HepG2 (cell line): ENCODE results near the gene GRAMD1A. TPM values are rescaled to one million over a fixed set of nuclear protein-coding genes. Genes with fewer than 3 reads are reported as not detected.

Source experiments
- ATF6 ChIP-seq: sonication (generic); formaldehyde crosslinking; conservative IDR thresholded peaks from 2 replicates; pipeline ENCODE4 v1.4.0; 2020; ENCODE audit warnings: missing genetic modification reagents
- BCLAF1 ChIP-seq: fragments of 450-650 bp; IDR thresholded peaks from 2 replicates; pipeline ENCODE4 v1.6.1; 2017; ENCODE audit warnings: mild to moderate bottlenecking
- BRCA1 ChIP-seq: sonication (generic); formaldehyde crosslinking; IDR thresholded peaks from 2 replicates; pipeline ENCODE4 v1.4.0; 2020; ENCODE audit warnings: missing genetic modification reagents
- CBX1 ChIP-seq: IDR thresholded peaks from one replicate; pipeline ENCODE4 v1.6.1; 2016; ENCODE audit warnings: antibody characterized with exemption, low read depth
- CREB1 ChIP-seq, 2 experiments: fragments of 450-650 bp in 1 of 2; IDR thresholded peaks; 2 replicates each; pipeline ENCODE4 v1.6.1; 2016 to 2017; ENCODE audit warnings: control low read depth in 1 of 2, mild to moderate bottlenecking in 1 of 2, missing compliant biosample characterization in 1 of 2, missing genetic modification characterization in 1 of 2
- FOXK2 ChIP-seq: fragments of 450-650 bp; IDR thresholded peaks from 2 replicates; pipeline ENCODE4 v1.6.1; 2016
- HDAC1 ChIP-seq: sonication (generic); formaldehyde crosslinking; IDR thresholded peaks from 2 replicates; pipeline ENCODE4 v1.5.1; 2020; ENCODE audit warnings: mild to moderate bottlenecking, missing genetic modification reagents
- KAT2B ChIP-seq: fragments of 150-350 bp; IDR thresholded peaks from 2 replicates; pipeline ENCODE4 v1.6.1; 2014; ENCODE audit warnings: low read depth, low read length, borderline replicate concordance
- MIXL1 ChIP-seq: IDR thresholded peaks from 2 replicates; pipeline ENCODE4 v1.6.1; 2016
- NFYC ChIP-seq: IDR thresholded peaks from 2 replicates; pipeline ENCODE4 v1.6.1; 2016; ENCODE audit warnings: missing genetic modification reagents, missing compliant biosample characterization
- SKIL ChIP-seq: sonication (generic); formaldehyde crosslinking; IDR thresholded peaks from 2 replicates; pipeline ENCODE4 v1.8.0; 2022; ENCODE audit warnings: missing genetic modification reagents, mild to moderate bottlenecking, moderate library complexity, borderline replicate concordance
- SRSF4 ChIP-seq: fragments of 200-400 bp; formaldehyde crosslinking; IDR thresholded peaks from one replicate; pipeline ENCODE4 v1.6.1; 2018; ENCODE audit warnings: mild to moderate bottlenecking, low read depth, low read length, moderate library complexity; ENCODE audit not compliant: poor library complexity, severe bottlenecking
- SSRP1 ChIP-seq: IDR thresholded peaks from 2 replicates; pipeline ENCODE4 v1.6.1; 2016; ENCODE audit warnings: control low read depth
- ZFP1 ChIP-seq: IDR thresholded peaks from 2 replicates; pipeline ENCODE4 v1.6.1; 2016
- ZFP36L2 ChIP-seq: sonication (generic); formaldehyde crosslinking; IDR thresholded peaks from 2 replicates; pipeline ENCODE4 v1.4.0; 2020; ENCODE audit warnings: missing genetic modification reagents
- ZNF136 ChIP-seq: sonication (generic); formaldehyde crosslinking; IDR thresholded peaks from 2 replicates; pipeline ENCODE4 v1.8.1; 2022; ENCODE audit warnings: low read depth, mild to moderate bottlenecking, moderate library complexity, missing genetic modification reagents
- ZNF24 ChIP-seq: fragments of 450-650 bp; IDR thresholded peaks from 2 replicates; pipeline ENCODE4 v1.6.1; 2017; ENCODE audit warnings: antibody characterized with exemption, mild to moderate bottlenecking
- ZNF496 ChIP-seq: sonication (generic); formaldehyde crosslinking; IDR thresholded peaks from 2 replicates; pipeline ENCODE4 v1.8.1; 2023; ENCODE audit warnings: mild to moderate bottlenecking, moderate library complexity, missing genetic modification reagents; ENCODE audit not compliant: insufficient replicate concordance
- ZNF619 ChIP-seq: sonication (generic); formaldehyde crosslinking; IDR thresholded peaks from 2 replicates; pipeline ENCODE4 v1.4.0; 2020; ENCODE audit warnings: mild to moderate bottlenecking, missing genetic modification reagents
- ZNF740 ChIP-seq: sonication (generic); formaldehyde crosslinking; IDR thresholded peaks from 2 replicates; pipeline ENCODE4 v1.4.0; 2020; ENCODE audit warnings: missing genetic modification reagents
- polyA plus RNA-seq, 8 experiments: library from polyadenylated mRNA; depleted of rRNA in 3 of 8; stranded (reverse) in 7 of 8; unstranded in 1 of 8; fragments of >200 nt; fragmentation: Illumina TruSeq in 4 of 8; extraction: Trizol in 4 of 8; gene quantifications; 2 replicates each; pipeline versions ENCODE4 v1.2.1 to v1.2.3, GENCODE V29; 2011 to 2016; ENCODE audit warnings: low read depth in 4 of 8, missing spikeins in 1 of 8, mixed read lengths in 1 of 8; ENCODE audit not compliant: insufficient read depth in 1 of 8
- total RNA-seq, 5 experiments: library from RNA; depleted of rRNA; stranded (reverse); fragments of >200 nt; fragmentation: Illumina TruSeq; extraction: Trizol; gene quantifications; 2 replicates each; pipeline ENCODE4 v1.2.3, GENCODE V29; 2016; ENCODE audit warnings: low read depth in 1 of 5
- TF ChIP-seq, protein P1 (sequence below): sonication (generic); formaldehyde crosslinking; IDR thresholded peaks from 2 replicates; pipeline ENCODE4 v1.5.0; 2020; ENCODE audit warnings: missing genetic modification reagents, mild to moderate bottlenecking, borderline replicate concordance
- TF ChIP-seq, protein P2 (sequence below): IDR thresholded peaks from 2 replicates; pipeline ENCODE4 v1.6.1; 2016; ENCODE audit warnings: mild to moderate bottlenecking, missing biosample characterization, missing genetic modification reagents

Gene GRAMD1A
- total and polyA plus RNA-seq, 2 of the 13 experiments (the other 11 are each of a cell fraction or from before 2014, with no cell fraction given) = 14.7 to 181 TPM

DNA sequence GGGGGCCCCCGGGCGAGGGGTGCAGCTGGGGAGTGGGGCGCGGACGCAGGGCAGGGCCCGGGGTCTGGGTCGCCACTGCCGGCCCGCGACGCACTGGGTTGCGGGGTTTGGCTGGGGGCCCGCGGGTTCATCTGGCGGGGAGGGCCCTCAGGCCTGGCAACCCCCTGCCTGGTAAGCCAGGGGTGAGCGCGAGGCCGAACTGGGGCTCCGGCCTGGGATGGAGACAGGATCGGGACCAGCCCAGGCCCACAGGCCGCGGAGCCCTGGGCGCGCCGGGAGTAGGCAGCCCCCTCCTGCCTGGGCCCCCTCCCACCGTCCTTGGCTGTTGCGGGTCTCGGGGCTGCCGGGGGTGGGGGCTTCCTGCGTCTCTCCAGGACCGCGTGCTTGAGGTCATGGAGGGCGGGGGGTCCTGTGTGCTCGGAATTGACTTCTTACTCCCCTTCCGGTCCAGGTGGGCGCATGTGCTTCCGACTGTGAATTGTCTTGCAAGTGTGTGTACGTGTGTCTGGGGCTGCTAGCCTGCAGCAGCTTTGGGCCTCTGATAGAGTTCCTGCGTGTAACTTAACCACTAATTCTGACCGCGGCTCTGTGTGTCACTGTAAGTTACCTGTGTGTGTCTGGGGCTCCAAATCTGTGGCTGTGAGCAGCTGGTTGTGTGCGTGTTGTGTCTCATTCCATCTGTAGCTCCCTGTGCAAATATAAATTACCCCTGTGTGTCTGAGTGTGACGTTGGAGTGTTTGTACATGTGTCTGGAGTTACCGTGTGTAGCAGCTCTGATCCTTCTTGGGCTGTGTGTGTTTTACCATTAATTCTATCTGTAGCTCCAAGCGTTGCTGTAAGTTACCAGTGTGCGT is 751 bp downstream of the GRAMD1A start (continued):
- no peak for TF ChIP-seq BCLAF1
- no peak for TF ChIP-seq CREB1 (IDR thresholded peaks at IDR 0.05)
- no peak for TF ChIP-seq CREB1 (CRISPR knock-in tag; IDR thresholded peaks at IDR 0.05)
- no peak for TF ChIP-seq ZFP36L2 (CRISPR knock-in tag)
- TF ChIP-seq, protein P1, sequence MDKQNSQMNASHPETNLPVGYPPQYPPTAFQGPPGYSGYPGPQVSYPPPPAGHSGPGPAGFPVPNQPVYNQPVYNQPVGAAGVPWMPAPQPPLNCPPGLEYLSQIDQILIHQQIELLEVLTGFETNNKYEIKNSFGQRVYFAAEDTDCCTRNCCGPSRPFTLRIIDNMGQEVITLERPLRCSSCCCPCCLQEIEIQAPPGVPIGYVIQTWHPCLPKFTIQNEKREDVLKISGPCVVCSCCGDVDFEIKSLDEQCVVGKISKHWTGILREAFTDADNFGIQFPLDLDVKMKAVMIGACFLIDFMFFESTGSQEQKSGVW = no peak
- TF ChIP-seq, protein P2, sequence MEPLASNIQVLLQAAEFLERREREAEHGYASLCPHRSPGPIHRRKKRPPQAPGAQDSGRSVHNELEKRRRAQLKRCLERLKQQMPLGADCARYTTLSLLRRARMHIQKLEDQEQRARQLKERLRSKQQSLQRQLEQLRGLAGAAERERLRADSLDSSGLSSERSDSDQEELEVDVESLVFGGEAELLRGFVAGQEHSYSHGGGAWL (CRISPR knock-in tag) = 0 out of 2 replicates have a peak, but pooled peaks have one; percentile 10
- no peak for TF ChIP-seq ZNF740 (CRISPR knock-in tag)
- TF ChIP-seq KAT2B = no peak
- no peak for TF ChIP-seq SRSF4
- TF ChIP-seq NFYC (CRISPR knock-in tag) = no peak
- TF ChIP-seq ZFP1 (CRISPR knock-in tag) = no peak
- no peak for TF ChIP-seq ATF6 (CRISPR knock-in tag)
- no peak for TF ChIP-seq ZNF496 (CRISPR knock-in tag)
- no peak for TF ChIP-seq ZNF619 (CRISPR knock-in tag)
- TF ChIP-seq SSRP1 = peak; percentile 72; the same call in 1 of the 2 replicates
- no peak for TF ChIP-seq HDAC1 (CRISPR knock-in tag)
- TF ChIP-seq SKIL (CRISPR knock-in tag) = no peak
- TF ChIP-seq ZNF136 (CRISPR knock-in tag) = no peak
- TF ChIP-seq FOXK2 = no peak
- TF ChIP-seq CBX1 = no peak
- no peak for TF ChIP-seq MIXL1 (CRISPR knock-in tag)
- TF ChIP-seq ZNF24 = no peak
- TF ChIP-seq BRCA1 (CRISPR knock-in tag) = no peak
